Loucy (cell line): ENCODE data around the gene LNPK.
A peak's percentile ranks its signal among the peaks of the same experiment; 100 is the strongest.
"Not testable (repeated sequence)": the region's sequence is repeated elsewhere in the genome, so short reads cannot be mapped to it uniquely, and the experiment has no call there.

Experiments used
- H2AFZ ChIP-seq: fragments of 200-600 bp; sonication (generic); 2 replicates; pipeline ENCODE4 v1.6.0; 2016; ENCODE audit warnings: antibody characterized with exemption, mild to moderate bottlenecking, low read length, moderate library complexity
- H3F3A ChIP-seq: fragments of 200-600 bp; 2 replicates; pipeline ENCODE4 v1.6.0; 2016; ENCODE audit warnings: antibody characterized with exemption, low read depth, mild to moderate bottlenecking
- H3K27me3 ChIP-seq: fragments of 200-600 bp; sonication (generic); 2 replicates; pipeline ENCODE4 v1.6.1; 2014; ENCODE audit warnings: low read length, mild to moderate bottlenecking; ENCODE audit not compliant: insufficient read depth, poor library complexity, severe bottlenecking
- H3K36me3 ChIP-seq: fragments of 200-600 bp; sonication (generic); 2 replicates; pipeline ENCODE4 v1.6.1; 2016; ENCODE audit warnings: low read length; ENCODE audit not compliant: insufficient read depth
- H3K4me1 ChIP-seq: fragments of 200-600 bp; sonication (generic); 2 replicates; pipeline ENCODE4 v1.5.1; 2014; ENCODE audit warnings: low read length, mild to moderate bottlenecking; ENCODE audit not compliant: insufficient read depth, poor library complexity, severe bottlenecking
- H3K4me2 ChIP-seq: fragments of 200-600 bp; sonication (generic); 2 replicates; pipeline ENCODE4 v1.6.0; 2014; ENCODE audit warnings: antibody characterized with exemption, low read length, low read depth, mild to moderate bottlenecking; ENCODE audit not compliant: poor library complexity, severe bottlenecking
- H3K4me3 ChIP-seq: fragments of 200-600 bp; sonication (generic); 2 replicates; pipeline ENCODE4 v1.5.1; 2014; ENCODE audit warnings: low read length, mild to moderate bottlenecking, mixed read lengths; ENCODE audit not compliant: poor library complexity, severe bottlenecking
- H3K79me2 ChIP-seq: fragments of 200-600 bp; sonication (generic); 2 replicates; pipeline ENCODE4 v1.6.1; 2014; ENCODE audit warnings: low read length; ENCODE audit not compliant: insufficient read depth
- H3K9ac ChIP-seq: fragments of 200-600 bp; sonication (generic); 2 replicates; pipeline ENCODE4 v1.6.0; 2014; ENCODE audit warnings: mild to moderate bottlenecking, low read depth, low read length, moderate library complexity; ENCODE audit not compliant: poor library complexity, severe bottlenecking
- H3K9me2 ChIP-seq: fragments of 200-600 bp; sonication (generic); replicated peaks from 2 replicates; pipeline ENCODE4 v1.6.1; 2016; ENCODE audit warnings: low read depth, low read length, mixed read lengths
- H3K9me3 ChIP-seq: fragments of 200-600 bp; sonication (generic); 2 replicates; pipeline ENCODE4 v1.6.1; 2014; ENCODE audit warnings: mild to moderate bottlenecking, antibody characterized with exemption, low read length, low read depth; ENCODE audit not compliant: insufficient read depth
- H4K20me1 ChIP-seq: fragments of 200-600 bp; sonication (generic); 2 replicates; pipeline ENCODE4 v1.6.0; 2014; ENCODE audit warnings: antibody characterized with exemption, low read length, mild to moderate bottlenecking; ENCODE audit not compliant: insufficient read depth, poor library complexity, severe bottlenecking
- CTCF ChIP-seq: fragments of 200-600 bp; sonication (generic); conservative IDR thresholded peaks from 2 replicates; pipeline ENCODE4 v1.5.1; 2014; ENCODE audit warnings: mild to moderate bottlenecking, antibody characterized with exemption, low read length
- EZH2phosphoT487 ChIP-seq: fragments of 200-600 bp; IDR thresholded peaks from 2 replicates; pipeline ENCODE4 v1.6.1; 2018; ENCODE audit warnings: antibody characterized with exemption, mild to moderate bottlenecking, moderate library complexity, borderline replicate concordance

The LNPK gene

GRCh38 chr2:175965773-175966172, 36.3 kb downstream of the LNPK start:
- no peak overlapping the region for H2AFZ ChIP-seq
- H3K9ac ChIP-seq = no peak overlapping the region
- no peaks in the 10 kb centered on the region for H3F3A ChIP-seq
- H4K20me1 ChIP-seq = no peaks in the 10 kb centered on the region
- no peaks in the 10 kb centered on the region for H3K4me1 ChIP-seq
- no peaks in the 10 kb centered on the region for H3K27me3 ChIP-seq
- no peaks in the 10 kb centered on the region for H3K9me3 ChIP-seq
- no peak overlapping the region for H3K4me2 ChIP-seq
- H3K9me2 ChIP-seq = no peaks in the 10 kb centered on the region
- no peak overlapping the region for H3K4me3 ChIP-seq
- no peaks in the 10 kb centered on the region for H3K79me2 ChIP-seq
- H3K36me3 ChIP-seq = peaks cover 23% of the 10 kb centered on the region
- TF ChIP-seq CTCF = no peak
- no peak for TF ChIP-seq EZH2phosphoT487

- H3K27me3 ChIP-seq = no peaks in the 10 kb centered on the region
- no peak overlapping the region for H2AFZ ChIP-seq
- no peaks in the 10 kb centered on the region for H3K9me3 ChIP-seq
- H3K4me1 ChIP-seq = no peaks in the 10 kb centered on the region
- no peaks in the 10 kb centered on the region for H3F3A ChIP-seq
- H3K9me2 ChIP-seq = no peaks in the 10 kb centered on the region
- H3K4me2 ChIP-seq = no peak overlapping the region
- no peak overlapping the region for H3K4me3 ChIP-seq
- H3K36me3 ChIP-seq = peaks cover 11% of the 10 kb centered on the region
- TF ChIP-seq EZH2phosphoT487 (no peak), CTCF (peak; percentile 52)
- no peak overlapping the region for H3K9ac ChIP-seq
- no peaks in the 10 kb centered on the region for H4K20me1 ChIP-seq
- H3K79me2 ChIP-seq = no peaks in the 10 kb centered on the region
These were observed 37.9 kb downstream of the LNPK start for GRCh38 chr2:175964195-175964594.

GRCh38 chr2:175963171-175963570, 38.9 kb downstream of the LNPK start:
- not testable (repeated sequence) for H3K9me2 ChIP-seq, H3K4me1 ChIP-seq, H4K20me1 ChIP-seq, H3K4me3 ChIP-seq, H3K9ac ChIP-seq, H3K9me3 ChIP-seq, H3F3A ChIP-seq, H3K4me2 ChIP-seq, H2AFZ ChIP-seq, H3K79me2 ChIP-seq, H3K27me3 ChIP-seq
- peaks cover 17% of the 10 kb centered on the region for H3K36me3 ChIP-seq

GRCh38 chr2:175957845-175958244, 44.2 kb downstream of the LNPK start:
- peaks cover 10% of the 10 kb centered on the region for H3K4me1 ChIP-seq
- H3K9me2 ChIP-seq = no peaks in the 10 kb centered on the region
- no peaks in the 10 kb centered on the region for H4K20me1 ChIP-seq
- no peak overlapping the region for H3K9ac ChIP-seq
- no peak overlapping the region for H3K4me2 ChIP-seq
- H3K36me3 ChIP-seq = peaks cover 34% of the 10 kb centered on the region; the same call in 1 of the 2 replicates
- no peaks in the 10 kb centered on the region for H3K9me3 ChIP-seq
- no peak overlapping the region for H3K4me3 ChIP-seq
- H3K27me3 ChIP-seq = no peaks in the 10 kb centered on the region
- TF ChIP-seq CTCF (no peak), EZH2phosphoT487 (no peak)
- H3F3A ChIP-seq = no peaks in the 10 kb centered on the region
- H2AFZ ChIP-seq = no peak overlapping the region
- no peaks in the 10 kb centered on the region for H3K79me2 ChIP-seq
